VCaP (cell line): ENCODE results near the gene PHGDH.
A peak's percentile ranks its signal among the peaks of the same experiment; 100 is the strongest.
"Not testable (repeated sequence)": the region's sequence is repeated elsewhere in the genome, so short reads cannot be mapped to it uniquely, and the experiment has no call there.

Experiments used
- H3K27ac ChIP-seq: fragments of 450-650 bp; 2 replicates; pipeline ENCODE4 v1.5.1; 2017
- CTCF ChIP-seq: fragments of 450-650 bp; conservative IDR thresholded peaks from 2 replicates; pipeline ENCODE4 v1.5.1; 2017; ENCODE audit warnings: mild to moderate bottlenecking, moderate library complexity

Gene PHGDH

GRCh38 chr1:119700326-119700725 is 11.4 kb upstream of the PHGDH start:
- TF ChIP-seq CTCF = no peak
- no peak overlapping the region for H3K27ac ChIP-seq

- no peak overlapping the region for H3K27ac ChIP-seq
- no peak for TF ChIP-seq CTCF
Observed at GRCh38 chr1:119701659-119702058, 10.1 kb upstream of the PHGDH start.

- no peak for TF ChIP-seq CTCF
- no peak overlapping the region for H3K27ac ChIP-seq
Observed at GRCh38 chr1:119702384-119702783, 9.3 kb upstream of the PHGDH start.

GRCh38 chr1:119703666-119704450 is 7.9 kb upstream of the PHGDH start:
- no peak for TF ChIP-seq CTCF
- H3K27ac ChIP-seq = no peak overlapping the region

GRCh38 chr1:119706599-119706998 is 5.1 kb upstream of the PHGDH start:
- H3K27ac ChIP-seq = not testable (repeated sequence)

GRCh38 chr1:119711356-119711803 is 354 bp upstream of the PHGDH start:
- peak overlapping the region; percentile 95 for H3K27ac ChIP-seq

GRCh38 chr1:119712342-119713038 is 756 bp downstream of the PHGDH start:
- no peak for TF ChIP-seq CTCF
- H3K27ac ChIP-seq = peak overlapping the region; percentile 95

- peak overlapping the region; percentile 95 for H3K27ac ChIP-seq
- no peak for TF ChIP-seq CTCF
Observed at GRCh38 chr1:119713039-119713748, 1.5 kb downstream of the PHGDH start.
